PC-9 (cell line): Measurements from ENCODE around the gene PLD6.

Source experiments
- CTCF ChIP-seq: fragments of 200-600 bp; sonication (generic); conservative IDR thresholded peaks from 2 replicates; pipeline ENCODE4 v1.6.1; 2017; ENCODE audit warnings: mixed run types, antibody characterized with exemption, mild to moderate bottlenecking, moderate library complexity
- EZH2 ChIP-seq: fragments of 200-600 bp; sonication (generic); IDR thresholded peaks from 2 replicates; pipeline ENCODE4 v1.8.0; 2017; ENCODE audit warnings: antibody characterized with exemption, low read depth

GRCh38 chr17:17191346-17191792 lies 14.8 kb downstream of the PLD6 start:
- TF ChIP-seq CTCF (no peak), EZH2 (no peak)
